Transverse colon (tissue), 4 donors: ENCODE data around the gene DTX1.

Experiments used
- EP300 ChIP-seq: sonication (generic); formaldehyde crosslinking; IDR thresholded peaks from one replicate; pipeline ENCODE4 v1.6.1; 2017; ENCODE audit warnings: antibody characterized with exemption, low read depth
- POLR2AphosphoS5 ChIP-seq, 3 donors: sonication (generic); formaldehyde crosslinking; IDR thresholded peaks; one replicate each; pipeline ENCODE4 v1.6.1; 2016; ENCODE audit warnings: antibody characterized with exemption in 3 of 3
- TF ChIP-seq, protein P1 (sequence below), 5 experiments: fragments of 200-600 bp in 3 of 5; fragments of 450-650 bp in 2 of 5; sonication (generic) in 3 of 5; IDR thresholded peaks; 1 replicate in 2 of 5; 2 replicates in 3 of 5; pipeline ENCODE4 v1.5.1; 2016 to 2017; ENCODE audit warnings: antibody characterized with exemption in 5 of 5, inconsistent platforms in 3 of 5, mild to moderate bottlenecking in 2 of 5, moderate library complexity in 1 of 5

DNA sequence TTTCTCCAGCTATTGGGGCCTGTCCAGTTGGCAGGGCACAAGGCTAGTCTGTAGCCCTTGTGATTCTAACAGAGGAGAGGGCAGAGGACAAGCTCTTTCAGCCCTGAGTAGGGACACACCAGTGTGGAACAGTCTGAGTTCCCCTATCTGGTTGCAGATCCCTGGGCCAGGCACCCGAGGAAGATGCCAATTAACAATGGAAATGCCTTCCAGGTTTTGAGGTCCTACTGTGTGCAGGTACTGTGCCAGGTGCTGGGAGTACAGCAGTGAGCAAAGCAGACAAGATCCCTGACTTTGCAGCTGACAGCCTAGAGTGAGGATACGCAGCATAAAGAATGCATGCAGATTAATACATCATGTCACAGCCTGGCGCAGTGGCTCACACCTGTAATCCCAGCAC lies 17.1 kb downstream of the DTX1 start:
- TF ChIP-seq POLR2AphosphoS5 (IDR thresholded peaks at IDR 0.05) (no peak), EP300 (no peak)
- TF ChIP-seq, protein P1, sequence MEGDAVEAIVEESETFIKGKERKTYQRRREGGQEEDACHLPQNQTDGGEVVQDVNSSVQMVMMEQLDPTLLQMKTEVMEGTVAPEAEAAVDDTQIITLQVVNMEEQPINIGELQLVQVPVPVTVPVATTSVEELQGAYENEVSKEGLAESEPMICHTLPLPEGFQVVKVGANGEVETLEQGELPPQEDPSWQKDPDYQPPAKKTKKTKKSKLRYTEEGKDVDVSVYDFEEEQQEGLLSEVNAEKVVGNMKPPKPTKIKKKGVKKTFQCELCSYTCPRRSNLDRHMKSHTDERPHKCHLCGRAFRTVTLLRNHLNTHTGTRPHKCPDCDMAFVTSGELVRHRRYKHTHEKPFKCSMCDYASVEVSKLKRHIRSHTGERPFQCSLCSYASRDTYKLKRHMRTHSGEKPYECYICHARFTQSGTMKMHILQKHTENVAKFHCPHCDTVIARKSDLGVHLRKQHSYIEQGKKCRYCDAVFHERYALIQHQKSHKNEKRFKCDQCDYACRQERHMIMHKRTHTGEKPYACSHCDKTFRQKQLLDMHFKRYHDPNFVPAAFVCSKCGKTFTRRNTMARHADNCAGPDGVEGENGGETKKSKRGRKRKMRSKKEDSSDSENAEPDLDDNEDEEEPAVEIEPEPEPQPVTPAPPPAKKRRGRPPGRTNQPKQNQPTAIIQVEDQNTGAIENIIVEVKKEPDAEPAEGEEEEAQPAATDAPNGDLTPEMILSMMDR (IDR thresholded peaks at IDR 0.05), result no peak
